Brain microvascular endothelial cell (primary cell): ENCODE data around the gene HNF1A.

Experiments
- DNase-seq: peaks from one replicate; pipeline ENCODE4 v3.0.0-alpha.2; 2020
- H3K27ac ChIP-seq: fragments of 250-450 bp; sonication (Bioruptor Pico); 2 replicates; pipeline ENCODE4 v1.5.1; 2020; ENCODE audit warnings: mild to moderate bottlenecking, moderate library complexity
- H3K27me3 ChIP-seq: fragments of 250-450 bp; sonication (Bioruptor Pico); replicated peaks from 2 replicates; pipeline ENCODE4 v1.5.1; 2020; ENCODE audit warnings: mild to moderate bottlenecking
- H3K36me3 ChIP-seq: fragments of 250-450 bp; sonication (Bioruptor Pico); replicated peaks from 2 replicates; pipeline ENCODE4 v1.5.1; 2020; ENCODE audit warnings: mild to moderate bottlenecking
- H3K4me3 ChIP-seq: 2 replicates; pipeline ENCODE4 v1.5.1; 2011; ENCODE audit warnings: low read depth, mild to moderate bottlenecking, control low read depth, low read length, moderate library complexity
- in situ Hi-C: cut with HindIII; loops from 2 replicates; pipeline ENCODE4 v1.10.0; 2017; ENCODE audit warnings: low sequenced_read_pairs, low pct_ligation_motif_present
- TF ChIP-seq, protein P1 (sequence below): IDR thresholded peaks from 2 replicates; pipeline ENCODE4 v1.5.1; 2011; ENCODE audit warnings: low read depth, mild to moderate bottlenecking, moderate library complexity, low read length, control low read depth, inconsistent platforms; ENCODE audit errors: missing control alignments

The HNF1A gene

DNA sequence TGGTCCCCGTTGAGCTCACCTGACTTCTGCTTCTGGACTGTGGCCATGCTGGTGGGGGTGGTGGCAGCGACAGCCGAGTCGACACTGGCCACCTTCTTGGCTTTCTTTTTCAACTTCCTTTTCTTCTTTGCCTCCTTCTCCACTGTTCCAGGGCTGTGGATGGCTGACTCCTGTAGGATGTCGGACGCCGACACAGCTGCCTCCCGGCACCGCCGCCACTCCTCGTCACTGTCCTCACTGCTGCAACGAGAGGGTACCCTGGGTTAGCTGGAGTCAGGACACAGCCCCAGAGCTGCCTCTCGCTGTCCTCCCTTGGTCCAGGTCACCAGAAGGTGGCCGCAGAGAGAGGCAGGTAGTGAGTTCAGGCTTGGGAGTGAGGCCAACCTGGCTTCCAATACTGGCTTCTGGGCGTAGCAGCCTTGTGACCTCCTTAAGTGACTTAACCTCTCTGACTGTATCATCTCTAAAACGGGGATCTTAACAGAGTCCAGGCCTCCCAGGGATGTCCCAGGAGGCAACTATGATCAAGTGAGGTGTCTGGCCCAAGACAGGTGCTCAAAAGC is 26.0 kb downstream of the HNF1A start:
- Histone ChIP-seq H3K27me3 (no peaks in the 10 kb centered on the region), H3K27ac (no peak overlapping the region), H3K4me3 (no peak overlapping the region), H3K36me3 (peaks cover 30% of the 10 kb centered on the region)
- TF ChIP-seq, protein P1, sequence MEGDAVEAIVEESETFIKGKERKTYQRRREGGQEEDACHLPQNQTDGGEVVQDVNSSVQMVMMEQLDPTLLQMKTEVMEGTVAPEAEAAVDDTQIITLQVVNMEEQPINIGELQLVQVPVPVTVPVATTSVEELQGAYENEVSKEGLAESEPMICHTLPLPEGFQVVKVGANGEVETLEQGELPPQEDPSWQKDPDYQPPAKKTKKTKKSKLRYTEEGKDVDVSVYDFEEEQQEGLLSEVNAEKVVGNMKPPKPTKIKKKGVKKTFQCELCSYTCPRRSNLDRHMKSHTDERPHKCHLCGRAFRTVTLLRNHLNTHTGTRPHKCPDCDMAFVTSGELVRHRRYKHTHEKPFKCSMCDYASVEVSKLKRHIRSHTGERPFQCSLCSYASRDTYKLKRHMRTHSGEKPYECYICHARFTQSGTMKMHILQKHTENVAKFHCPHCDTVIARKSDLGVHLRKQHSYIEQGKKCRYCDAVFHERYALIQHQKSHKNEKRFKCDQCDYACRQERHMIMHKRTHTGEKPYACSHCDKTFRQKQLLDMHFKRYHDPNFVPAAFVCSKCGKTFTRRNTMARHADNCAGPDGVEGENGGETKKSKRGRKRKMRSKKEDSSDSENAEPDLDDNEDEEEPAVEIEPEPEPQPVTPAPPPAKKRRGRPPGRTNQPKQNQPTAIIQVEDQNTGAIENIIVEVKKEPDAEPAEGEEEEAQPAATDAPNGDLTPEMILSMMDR: no peak
- DNase-seq: no peak
- in situ Hi-C loops: no loop called here

DNA sequence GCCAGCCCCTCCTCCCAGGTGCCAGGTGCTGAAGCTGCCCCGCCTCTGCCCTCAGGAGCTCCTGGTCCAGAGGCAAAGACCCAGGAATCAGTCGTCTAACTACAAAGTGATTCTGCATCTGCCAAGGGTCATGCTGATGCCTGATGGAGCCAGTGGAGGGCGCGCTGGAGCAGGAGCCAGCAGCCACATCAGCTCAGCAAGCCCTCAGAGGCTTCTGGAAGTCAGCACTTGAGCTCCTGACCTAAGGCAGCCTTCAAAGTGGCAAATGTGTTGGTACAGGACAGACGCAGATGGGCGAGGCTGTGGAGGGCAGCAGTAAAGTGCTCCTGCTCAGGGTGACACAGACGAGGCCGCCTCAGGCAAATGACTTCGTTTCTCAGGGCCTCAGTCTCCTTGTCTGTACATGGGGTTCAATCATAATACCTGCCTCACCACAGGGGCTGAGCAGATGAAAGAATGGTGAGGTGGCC is 27.0 kb downstream of the HNF1A start:
- peaks cover 36% of the 10 kb centered on the region for H3K36me3 ChIP-seq
- TF ChIP-seq, protein P1: peak; percentile 86
- H3K27ac ChIP-seq: no peak overlapping the region
- peak; percentile 52 for DNase-seq
- in situ Hi-C loops: no loop called here
- no peak overlapping the region for H3K4me3 ChIP-seq
- H3K27me3 ChIP-seq: no peaks in the 10 kb centered on the region

DNA sequence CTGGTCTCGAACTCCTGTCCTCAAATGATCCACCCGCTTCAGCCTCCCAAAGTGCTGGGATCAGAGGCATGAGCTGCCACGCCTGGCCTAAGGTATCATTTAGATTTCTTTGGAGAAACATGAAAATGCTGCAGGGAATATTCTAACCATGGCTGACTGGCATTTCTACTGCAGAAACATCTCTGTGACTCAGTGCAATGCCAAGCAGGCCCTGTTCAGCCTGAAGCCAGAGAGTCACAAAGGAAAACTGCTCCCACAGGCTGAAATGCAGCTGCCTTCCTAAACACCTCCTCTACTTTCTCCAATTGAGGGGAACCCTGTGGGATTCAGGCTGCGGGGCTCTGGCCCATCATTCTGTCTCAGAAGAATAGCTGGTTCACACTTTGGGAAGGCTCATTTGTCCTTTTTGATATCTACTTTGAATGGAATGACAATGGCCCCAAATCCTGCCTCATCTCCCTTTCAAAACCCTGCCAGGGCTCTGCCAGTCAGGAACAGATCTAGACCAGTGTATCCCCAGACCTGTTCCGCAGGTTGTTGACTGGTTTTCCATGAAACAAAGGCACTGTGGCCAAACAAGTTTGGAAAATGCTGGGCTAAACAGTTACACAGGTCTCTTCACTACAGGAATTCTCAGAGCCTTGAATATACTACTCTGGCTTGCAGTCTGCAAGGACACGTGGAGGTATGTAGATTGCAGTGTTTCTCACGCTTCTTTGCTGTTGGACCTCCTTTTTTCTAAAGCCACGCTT is 30.2 kb downstream of the HNF1A start:
- Histone ChIP-seq H3K27ac (no peak overlapping the region), H3K36me3 (peaks cover 36% of the 10 kb centered on the region), H3K27me3 (no peaks in the 10 kb centered on the region), H3K4me3 (no peak overlapping the region)
- TF ChIP-seq, protein P1: no peak
- no peak for DNase-seq
- in situ Hi-C loops: no loop called here

DNA sequence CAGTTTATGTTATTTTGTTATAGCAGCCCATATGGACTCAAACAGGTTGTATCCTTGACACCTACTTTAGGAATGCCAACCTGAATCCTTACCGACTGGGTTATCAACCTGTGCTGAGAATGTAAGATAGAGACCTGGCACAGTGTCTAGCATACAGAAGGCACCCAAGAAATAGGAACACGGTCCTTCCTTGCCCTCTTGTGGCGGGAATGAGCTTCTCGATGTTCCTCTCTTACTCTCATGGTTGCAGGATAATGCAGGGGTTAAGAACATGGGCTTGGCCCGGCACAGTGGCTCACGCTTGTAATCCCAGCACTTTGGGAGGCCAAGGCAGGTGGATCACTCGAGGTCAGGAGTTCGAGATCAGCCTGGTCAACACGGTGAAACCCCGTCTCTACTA is 31.4 kb downstream of the HNF1A start:
- TF ChIP-seq, protein P1: peak; percentile 67
- in situ Hi-C loops: no loop called here
- Histone ChIP-seq H3K27me3 (no peaks in the 10 kb centered on the region), H3K27ac (no peak overlapping the region), H3K36me3 (peaks cover 24% of the 10 kb centered on the region), H3K4me3 (no peak overlapping the region)
- DNase-seq: peak; percentile 53

DNA sequence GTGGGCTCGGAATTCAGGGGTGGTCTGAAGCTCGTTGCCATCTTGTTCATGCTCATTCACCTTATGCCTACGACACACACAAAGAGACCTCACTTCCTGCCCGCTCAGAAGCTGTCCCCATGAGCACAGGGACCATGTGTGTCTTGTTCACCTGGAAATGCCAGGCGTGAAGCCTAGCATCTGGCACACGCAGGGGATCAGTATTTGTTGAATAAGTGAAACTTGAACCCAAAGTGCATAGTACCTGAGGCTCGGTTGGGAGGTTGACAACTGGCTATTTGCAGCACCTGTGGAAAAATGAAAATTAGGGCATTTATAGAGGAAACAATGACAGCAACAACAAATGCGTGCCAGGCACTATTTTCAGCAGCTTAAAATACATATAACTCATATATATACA is 32.5 kb downstream of the HNF1A start:
- Histone ChIP-seq H3K4me3 (no peak overlapping the region), H3K36me3 (peaks cover 23% of the 10 kb centered on the region), H3K27me3 (no peaks in the 10 kb centered on the region), H3K27ac (no peak overlapping the region)
- no peak for DNase-seq
- in situ Hi-C loops: no loop called here
- TF ChIP-seq, protein P1: no peak

DNA sequence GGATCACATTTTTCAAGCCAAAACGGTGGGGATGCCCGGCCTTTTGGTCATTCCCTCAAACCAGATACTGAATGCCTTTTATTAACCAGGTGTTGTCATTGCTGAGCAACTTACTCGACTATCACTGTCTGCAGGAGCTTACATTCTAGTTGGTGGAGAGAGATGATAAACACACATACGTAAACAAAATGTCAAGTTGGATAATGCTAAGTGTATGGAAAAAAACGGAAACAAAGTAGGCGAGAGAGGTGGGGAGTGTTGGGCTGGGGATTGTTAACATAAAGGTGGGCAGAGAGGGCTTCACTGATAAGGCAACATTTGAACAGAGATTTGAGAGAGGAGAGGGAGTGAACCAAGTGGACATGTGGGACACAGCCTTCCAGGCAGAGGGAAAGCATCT is 33.5 kb downstream of the HNF1A start:
- in situ Hi-C loops: no loop called here
- peaks cover 23% of the 10 kb centered on the region for H3K36me3 ChIP-seq
- TF ChIP-seq, protein P1: no peak

More for the DNA sequence above, 33.5 kb downstream of the HNF1A start:
- no peak for DNase-seq
- Histone ChIP-seq H3K27ac (no peak overlapping the region), H3K4me3 (no peak overlapping the region), H3K27me3 (no peaks in the 10 kb centered on the region)
